Retina (tissue), 1 donor: ENCODE results near the gene GTF3C1.
"Not testable (repeated sequence)": the region's sequence is repeated elsewhere in the genome, so short reads cannot be mapped to it uniquely, and the experiment has no call there.

Experiments used
- DNase-seq: peaks from one replicate; pipeline ENCODE4 v3.0.0-alpha.2; 2016

The GTF3C1 gene, protein sequence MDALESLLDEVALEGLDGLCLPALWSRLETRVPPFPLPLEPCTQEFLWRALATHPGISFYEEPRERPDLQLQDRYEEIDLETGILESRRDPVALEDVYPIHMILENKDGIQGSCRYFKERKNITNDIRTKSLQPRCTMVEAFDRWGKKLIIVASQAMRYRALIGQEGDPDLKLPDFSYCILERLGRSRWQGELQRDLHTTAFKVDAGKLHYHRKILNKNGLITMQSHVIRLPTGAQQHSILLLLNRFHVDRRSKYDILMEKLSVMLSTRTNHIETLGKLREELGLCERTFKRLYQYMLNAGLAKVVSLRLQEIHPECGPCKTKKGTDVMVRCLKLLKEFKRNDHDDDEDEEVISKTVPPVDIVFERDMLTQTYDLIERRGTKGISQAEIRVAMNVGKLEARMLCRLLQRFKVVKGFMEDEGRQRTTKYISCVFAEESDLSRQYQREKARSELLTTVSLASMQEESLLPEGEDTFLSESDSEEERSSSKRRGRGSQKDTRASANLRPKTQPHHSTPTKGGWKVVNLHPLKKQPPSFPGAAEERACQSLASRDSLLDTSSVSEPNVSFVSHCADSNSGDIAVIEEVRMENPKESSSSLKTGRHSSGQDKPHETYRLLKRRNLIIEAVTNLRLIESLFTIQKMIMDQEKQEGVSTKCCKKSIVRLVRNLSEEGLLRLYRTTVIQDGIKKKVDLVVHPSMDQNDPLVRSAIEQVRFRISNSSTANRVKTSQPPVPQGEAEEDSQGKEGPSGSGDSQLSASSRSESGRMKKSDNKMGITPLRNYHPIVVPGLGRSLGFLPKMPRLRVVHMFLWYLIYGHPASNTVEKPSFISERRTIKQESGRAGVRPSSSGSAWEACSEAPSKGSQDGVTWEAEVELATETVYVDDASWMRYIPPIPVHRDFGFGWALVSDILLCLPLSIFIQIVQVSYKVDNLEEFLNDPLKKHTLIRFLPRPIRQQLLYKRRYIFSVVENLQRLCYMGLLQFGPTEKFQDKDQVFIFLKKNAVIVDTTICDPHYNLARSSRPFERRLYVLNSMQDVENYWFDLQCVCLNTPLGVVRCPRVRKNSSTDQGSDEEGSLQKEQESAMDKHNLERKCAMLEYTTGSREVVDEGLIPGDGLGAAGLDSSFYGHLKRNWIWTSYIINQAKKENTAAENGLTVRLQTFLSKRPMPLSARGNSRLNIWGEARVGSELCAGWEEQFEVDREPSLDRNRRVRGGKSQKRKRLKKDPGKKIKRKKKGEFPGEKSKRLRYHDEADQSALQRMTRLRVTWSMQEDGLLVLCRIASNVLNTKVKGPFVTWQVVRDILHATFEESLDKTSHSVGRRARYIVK (N-terminal part only)

DNA sequence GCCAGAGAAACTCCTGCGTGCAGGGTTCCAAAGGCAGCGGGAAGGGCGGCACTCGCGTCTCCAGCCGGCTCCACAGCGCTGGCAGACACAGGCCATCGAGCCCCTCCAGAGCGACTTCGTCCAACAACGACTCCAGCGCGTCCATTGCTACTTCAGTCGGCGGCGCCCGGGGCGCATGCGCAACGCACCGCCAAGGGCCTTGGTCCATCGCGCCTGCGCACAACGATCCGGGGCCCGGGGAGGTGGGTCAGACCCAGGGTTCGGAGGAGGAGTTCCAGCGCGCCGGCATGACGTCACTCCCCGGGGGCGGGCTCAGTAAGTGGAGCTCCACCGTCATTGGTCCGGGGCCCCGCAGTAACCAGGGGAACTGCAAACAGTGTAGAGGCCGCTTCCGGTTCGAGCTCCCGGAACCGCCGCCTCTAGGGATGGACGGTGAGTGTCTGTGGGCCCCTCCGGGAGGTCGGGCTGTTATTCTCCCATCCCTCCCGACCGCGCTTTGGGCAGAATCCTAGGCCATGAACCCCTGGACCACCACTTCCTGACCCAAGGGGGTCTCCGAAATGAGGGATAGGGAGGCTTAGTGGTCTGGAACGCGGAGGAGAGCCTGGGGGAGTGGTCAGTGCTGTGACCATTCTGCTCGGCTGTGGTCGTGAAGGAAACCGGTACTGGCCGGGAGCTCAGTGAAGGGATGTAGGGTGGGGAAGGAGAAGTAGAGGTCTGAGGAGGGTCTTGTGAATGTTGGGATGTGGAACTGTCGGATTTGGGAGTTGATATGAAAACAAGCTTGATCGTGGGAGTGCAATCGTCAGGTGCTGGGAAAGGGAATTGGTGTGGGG lies at the start of gene GTF3C1, which contains the start of gene KATNIP:
TSS of gene GTF3C1 (minus strand) at position 168 of the 836 bp plus-strand sequence. CDS start at position 145, 23 bp downstream.
TSS of gene KATNIP (plus strand) at position 399 of the 836 bp plus-strand sequence. CDS start at position 426, 27 bp downstream.
- DNase-seq = peak; percentile 97

DNA sequence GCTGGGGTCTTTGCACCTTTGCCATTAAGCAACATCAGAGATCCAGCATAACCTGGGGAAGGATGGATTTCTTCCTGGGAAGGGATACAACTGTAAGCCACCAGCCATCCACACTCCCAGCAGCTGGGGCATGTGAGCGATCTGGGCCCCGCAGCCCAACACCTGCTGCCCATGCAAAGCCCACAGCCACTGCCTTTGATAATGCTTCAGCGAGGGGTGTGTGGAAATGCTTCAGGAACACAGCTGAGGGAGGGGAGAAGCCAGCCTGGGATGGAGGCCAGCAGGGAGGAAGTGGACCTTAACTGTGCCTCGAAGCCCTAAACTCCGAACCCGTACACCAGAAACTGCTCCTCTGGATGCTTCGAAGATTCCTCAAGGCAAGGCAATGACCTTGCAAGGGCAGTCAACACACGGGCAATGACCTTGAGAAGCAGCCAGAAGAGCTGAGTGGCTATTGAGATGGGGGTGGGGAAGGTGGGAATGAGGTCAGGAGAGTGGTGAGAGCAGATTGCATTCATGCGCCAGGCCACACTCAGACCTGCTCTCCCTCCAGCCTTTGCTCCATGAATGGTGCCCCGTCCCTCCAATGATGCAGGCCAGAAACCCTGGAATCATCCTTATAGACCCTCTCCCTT lies 49.3 kb upstream of the GTF3C1 start:
- no peak for DNase-seq

DNA sequence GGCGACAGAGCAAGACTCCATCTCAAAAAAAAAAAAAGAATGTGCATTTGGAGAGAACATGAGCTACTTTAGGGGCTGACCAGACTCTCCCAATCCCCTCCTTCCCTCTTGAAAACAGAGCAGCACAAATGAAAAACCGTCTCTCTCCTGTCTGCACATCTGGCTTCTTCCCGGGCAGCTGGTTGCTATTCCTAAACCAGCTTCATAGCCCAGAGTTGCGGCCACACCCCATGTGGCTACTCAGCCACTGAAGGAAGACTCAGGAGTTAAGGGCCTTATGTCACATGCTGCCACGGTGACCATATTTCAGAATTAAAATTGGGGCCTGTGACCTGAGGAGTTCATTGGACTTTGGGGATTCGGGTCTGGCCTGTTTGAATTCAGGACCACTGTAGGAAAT lies 48.5 kb upstream of the GTF3C1 start:
- no peak for DNase-seq

DNA sequence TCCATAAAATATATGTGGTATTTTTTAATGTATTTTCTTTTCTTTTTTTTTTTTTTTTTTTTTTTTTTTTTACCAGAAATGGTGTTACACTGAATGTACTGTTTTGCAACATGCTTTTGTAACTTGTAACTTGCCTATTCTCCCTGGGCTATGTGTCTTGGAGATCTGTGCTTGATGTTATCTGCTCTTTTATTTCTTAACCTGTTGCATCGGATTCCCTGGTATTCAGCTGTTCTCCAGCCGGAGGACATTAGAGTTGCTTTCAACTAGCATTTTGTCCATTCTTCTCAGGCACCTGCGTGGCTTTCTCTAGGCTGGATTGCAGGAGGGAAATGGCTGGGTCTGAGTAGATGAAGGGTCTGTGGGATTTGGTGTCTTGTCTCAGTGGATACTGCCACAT lies 47.6 kb upstream of the GTF3C1 start:
- no peak for DNase-seq

DNA sequence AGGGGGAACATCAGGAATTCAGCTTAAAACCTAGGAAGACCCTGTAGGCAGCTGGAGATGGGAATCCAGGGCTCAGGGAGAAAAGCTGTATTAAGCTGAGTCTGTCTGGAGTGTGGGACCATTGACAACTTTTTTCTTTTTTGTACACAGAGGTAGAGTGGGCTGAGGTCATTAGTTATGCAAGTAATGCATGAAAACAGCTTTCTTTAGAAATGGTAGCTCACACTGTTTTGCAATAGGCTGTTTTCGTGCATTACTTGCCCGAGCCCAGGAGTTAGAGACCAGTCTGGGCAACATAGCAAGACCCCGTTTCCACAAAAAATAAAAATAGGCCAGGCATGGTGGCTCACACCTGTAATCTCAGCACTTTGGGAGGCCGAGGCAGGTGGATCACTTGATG lies 46.7 kb upstream of the GTF3C1 start:
- DNase-seq = no peak

DNA sequence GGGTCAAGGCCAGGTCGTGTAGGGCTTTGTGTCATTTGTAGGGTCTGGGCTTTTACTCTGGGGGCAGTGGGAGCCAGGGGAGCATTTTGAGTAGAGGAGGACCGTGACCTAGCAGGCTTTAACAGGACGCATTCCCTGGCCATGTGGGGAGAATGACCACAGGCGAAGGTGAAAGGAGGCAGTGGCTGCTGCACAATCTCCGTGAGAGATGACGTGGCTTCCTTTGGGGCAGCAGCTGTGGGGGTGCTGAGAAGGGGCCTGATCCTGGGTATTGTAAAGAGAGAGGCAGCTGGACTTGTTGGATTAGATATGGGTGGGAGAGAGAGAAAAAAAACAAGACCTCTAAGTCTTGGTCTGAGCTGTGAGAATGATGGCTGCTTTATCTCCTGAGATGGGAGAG lies 46.3 kb upstream of the GTF3C1 start:
- no peak for DNase-seq

DNA sequence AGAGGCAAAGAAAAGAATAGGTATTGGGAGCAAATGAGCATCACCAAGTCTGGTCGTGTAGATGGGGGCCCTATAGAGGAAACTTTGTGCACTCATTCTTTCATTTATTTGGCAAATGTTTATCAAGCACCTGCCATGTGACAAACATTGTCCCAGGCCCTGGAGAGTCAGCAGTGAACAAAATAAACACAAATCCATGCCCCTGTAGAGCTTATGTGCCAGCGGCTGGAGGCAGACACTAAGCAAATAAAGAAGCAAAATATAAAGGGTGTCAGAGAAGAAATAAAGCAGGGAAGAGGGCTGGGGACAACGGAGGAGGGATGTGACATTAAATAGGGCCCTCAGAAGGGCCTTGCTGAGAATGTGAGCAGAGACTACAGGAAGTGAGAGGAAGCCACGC lies 45.8 kb upstream of the GTF3C1 start:
- DNase-seq = no peak

DNA sequence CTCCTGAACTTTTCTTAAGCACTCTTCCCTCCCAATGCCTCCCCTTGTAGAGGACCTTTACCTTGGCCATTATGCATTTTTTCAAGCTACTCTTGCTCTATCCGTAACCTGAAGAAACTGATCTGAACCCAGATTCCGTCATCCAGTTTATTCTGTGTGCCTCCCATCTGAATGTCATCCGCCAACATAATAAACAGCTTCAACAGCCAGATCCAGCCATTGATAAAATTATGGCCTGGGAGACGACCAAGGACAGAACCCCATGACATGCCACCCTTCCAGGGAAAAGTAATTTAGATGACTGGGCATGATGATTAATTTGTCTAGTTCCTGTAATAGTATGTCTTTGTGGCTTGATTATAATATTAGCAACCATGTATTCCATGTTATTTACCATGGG lies 42.1 kb upstream of the GTF3C1 start:
- no peak for DNase-seq

DNA sequence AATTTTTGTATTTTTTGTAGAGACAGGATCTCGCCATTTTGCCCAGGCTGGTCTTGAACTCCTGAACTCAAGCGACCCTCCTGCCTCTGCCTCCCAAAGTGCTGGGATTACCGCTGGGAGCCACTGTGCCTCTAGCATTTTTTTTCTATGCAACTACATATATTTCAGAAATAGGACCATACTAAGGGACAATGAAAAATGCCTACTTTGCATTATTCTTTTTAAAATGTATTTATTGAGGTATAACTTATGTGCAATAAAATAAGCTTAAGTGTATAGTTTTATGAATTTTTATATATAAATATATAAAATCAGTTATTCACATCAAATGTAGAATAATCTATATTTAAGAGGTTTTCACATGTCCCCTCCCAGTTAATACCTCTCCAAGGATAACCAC lies 38.3 kb upstream of the GTF3C1 start:
- no peak for DNase-seq

DNA sequence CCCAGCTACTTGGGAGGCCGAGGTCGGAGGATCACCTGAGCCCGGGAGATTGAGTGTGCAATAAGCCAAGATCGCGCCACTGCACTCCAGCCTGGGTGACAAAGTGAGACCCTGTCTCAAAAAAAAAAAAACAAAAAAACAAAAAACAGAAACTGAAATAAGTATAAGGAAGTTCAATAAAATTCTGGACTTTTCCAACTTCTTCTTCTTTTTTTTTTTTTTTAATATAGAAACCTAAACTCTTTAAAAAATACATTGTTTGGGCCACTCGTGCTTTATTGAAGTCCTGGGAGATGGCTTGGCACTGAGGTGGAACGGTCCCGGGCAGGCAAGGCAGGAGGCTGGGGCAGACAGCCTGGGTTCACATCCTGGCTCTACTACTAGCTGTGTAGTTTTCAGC lies 37.0 kb upstream of the GTF3C1 start:
- DNase-seq = no peak

DNA sequence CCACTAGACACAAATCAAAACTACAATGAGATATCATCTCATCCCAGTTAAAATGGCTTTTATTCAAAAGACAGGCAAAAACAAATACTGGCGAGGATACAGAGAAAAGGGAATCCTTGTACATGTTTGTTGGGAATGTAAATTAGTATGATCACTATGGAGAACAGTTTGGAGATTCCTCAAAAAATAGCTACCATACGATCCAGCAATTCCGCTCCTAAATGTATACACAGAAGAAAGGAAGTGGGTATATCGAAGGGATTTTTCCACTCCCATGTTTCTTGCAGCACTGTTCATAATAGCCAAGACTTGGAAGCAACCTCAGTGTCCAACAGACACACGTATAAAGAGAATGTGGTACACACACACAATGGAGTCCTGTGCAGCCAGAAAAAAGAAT lies 35.5 kb upstream of the GTF3C1 start:
- DNase-seq = no peak

DNA sequence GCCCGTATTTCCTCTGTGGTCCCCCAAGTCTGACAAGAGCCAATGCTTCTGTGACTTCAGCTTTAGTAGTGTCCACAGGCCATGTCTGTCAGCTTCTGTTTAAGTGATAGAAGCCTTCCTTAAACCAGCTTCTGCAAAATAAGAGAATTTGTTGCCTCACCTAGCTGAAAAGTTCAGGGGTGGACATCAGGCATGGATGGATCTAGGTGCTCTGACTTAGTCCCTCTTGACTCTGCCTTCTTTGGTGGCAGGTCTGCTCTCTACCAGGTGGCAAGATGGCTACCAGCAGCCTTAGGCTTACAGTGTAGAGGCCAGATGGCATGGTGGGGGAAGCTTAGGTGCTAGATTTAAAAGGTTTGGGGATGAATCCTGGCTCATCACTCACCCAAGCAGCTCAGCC lies 33.9 kb upstream of the GTF3C1 start:
- DNase-seq = no peak

DNA sequence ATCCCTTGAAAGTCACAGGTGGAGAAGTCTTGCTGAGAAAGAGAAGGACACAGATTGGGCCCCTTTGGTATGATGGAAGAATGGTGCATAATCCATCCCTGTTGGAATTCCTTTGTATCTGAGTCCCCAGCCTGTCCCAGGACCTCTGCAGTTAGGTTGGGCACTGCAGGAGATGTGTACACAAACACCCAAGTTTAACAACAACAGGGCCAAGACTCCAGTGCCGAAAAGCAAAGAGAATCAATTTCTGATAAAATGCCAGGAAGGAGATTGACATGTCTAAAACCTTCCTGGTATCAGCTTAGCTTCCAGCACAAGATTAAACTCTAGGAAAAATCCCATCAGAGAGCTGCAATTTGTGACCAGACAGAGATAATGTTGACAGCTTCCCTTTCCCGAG lies 33.2 kb upstream of the GTF3C1 start:
- no peak for DNase-seq

DNA sequence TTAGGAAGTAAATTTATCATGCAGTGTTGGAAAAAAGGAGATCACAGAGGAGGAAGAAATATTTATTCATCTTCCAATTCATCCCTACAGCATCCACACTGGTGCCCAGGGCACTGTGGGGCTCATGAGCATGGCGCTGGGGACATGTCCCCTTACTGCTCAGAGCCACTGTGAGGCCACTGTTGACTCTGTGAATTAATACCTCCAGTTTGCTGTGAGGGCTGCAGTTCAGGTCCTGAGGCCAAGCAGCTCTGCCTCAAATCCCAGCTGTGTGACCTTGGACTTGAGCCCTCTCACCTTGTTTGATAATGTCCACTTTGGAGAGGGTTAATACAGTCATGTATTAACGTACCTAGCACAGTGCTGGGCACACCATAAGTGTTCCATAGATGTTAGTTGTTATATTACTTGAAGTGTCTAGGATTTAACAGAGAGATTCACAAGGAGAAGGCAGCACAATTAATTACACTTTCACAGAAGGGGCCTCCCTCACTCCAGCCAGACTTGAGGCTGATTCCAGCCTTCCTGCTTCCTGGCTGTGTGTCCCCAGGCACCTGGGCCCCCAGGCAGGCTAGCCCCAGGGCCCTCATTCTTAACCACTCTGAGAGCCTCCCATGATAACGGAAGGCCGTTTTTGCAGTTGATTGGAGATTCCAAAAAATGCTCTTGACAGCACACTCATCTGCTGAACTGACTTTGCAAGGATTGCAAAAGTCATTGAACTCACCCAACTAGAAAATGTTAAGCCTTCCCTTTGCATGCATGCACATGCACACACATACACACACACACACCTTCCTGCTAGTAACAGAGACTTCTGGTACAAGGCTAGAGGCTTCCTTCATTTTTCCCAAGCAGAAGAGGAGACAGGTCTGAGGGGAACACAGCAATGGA lies 29.6 kb upstream of the GTF3C1 start:
- no peak for DNase-seq

DNA sequence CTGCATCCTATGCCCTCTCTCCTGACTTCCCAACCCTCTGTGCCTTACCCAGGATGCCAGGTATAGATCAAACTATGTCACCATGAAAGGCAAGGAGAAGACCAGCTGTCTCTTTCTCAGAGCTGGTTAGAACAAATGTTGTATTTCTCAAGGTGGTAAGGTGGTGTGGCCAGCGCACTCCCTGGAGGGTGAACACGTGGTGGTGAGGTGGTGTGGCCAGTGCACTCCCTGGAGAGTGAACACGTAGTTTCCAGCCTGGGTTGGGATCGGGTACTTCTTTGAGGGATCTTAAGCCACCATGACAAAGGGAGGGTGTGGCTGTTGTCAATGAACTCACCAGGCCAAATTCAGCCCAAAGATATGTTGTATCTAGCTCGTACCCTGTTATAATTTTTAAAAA lies 27.0 kb upstream of the GTF3C1 start:
- no peak for DNase-seq

DNA sequence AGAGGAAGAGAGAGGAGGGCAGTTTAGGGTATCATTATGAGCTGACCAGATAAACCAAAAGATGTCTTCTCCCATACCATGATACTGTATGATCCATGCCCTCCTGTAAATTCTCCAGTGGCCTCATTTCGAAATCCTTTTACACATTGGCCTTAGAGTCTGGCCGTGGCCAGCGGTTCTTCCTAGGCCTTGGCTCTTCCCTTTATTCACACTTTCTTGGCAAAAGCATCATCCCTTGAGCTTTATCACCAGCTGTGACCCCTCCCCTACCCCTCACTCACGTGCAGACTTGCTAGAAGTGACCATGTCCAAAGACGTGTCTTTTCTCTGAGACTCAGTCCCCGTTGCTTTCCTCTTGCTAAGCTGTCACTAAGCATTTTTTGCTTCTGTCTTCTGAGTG lies 23.0 kb upstream of the GTF3C1 start:
- peak; percentile 38 for DNase-seq

DNA sequence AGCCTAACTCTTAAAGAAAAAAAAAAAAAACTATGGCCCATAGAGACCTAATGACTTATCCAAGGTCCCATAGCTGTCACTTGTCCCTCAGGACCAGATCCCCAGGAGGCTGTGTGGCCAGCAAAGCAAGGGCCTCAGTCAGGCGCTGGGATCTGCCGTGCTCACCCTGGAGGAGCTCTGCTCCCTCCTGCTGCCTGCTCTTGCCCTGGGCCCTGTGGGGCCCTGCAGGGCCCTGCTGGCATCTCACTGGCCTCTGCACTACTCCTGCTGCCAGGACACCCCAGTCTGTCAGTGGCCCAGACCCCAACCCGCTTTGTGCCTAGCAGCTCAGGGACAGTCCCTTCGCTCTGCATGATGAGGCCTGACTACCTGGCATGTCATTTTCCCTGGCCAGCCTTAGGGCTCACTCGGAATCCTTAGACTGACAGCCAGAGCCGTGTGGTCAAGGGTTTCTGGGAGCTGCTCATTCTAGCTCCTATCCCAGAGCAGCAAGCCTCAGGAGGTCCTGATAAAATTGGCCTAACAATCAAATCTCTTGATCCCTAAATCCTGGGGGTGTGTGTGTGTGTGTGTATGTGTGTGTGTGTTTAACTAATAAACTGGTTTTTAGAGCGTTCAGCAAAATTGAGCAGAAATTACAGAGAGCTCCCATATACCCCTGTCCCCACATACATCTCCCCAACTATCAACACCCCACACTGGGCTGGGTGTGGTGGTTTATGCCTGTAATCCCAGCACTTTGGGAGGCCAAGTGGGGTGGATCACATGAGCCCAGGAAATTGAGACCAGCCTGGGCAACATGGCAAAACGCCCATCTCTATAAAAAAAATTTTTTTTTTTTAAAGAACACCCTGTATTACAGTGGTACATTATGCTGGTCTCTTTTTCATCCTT lies 22.0 kb upstream of the GTF3C1 start:
- DNase-seq = no peak

DNA sequence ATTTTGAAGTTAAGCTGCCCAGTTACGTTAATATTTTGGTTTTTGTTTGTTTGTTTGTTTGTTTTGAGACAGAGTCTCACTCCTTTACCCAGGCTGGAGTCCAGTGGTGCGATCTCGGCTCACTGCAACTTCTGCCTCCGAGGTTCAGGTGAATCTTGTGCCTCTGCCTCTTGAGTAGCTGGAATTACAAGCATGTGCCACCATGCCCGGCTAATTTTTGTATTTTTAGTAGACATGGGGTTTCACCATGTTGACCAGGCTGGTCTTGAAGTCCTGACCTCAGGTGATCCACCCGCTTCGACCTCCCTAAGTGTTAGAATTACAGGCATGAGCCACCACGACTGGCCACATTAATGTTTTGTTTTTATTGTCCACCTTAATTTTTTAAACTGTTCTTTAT lies 21.3 kb upstream of the GTF3C1 start:
- not testable (repeated sequence) for DNase-seq

DNA sequence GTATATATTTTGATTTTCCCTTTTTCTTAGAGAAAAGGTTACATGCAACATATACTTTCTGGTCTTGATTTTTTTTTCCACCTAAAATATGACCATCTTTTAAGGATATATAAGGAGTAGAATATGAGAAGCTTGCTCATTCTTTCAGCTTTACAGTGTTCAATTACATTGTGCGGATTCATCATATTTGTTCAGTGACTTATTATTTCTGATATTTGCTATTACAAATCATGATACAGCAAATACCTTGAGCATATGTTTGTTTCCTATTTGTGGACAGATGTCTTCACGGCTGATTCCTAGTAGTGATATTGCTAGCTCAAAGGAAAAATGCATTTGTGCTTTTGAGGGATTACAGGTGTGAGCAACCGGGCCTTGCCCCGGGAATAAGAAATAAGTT lies 18.4 kb upstream of the GTF3C1 start:
- no peak for DNase-seq
